IMR-90 (cell line): ENCODE results near the gene SPNS2. TPM values are rescaled to one million over a fixed set of nuclear protein-coding genes. Genes with fewer than 3 reads are reported as not detected.

ENCODE experiments used
- ATAC-seq: fragments of 200-7000 bp; cut with Tn5 transposase; 2 replicates; pipeline ENCODE4 v1.9.1; 2020; ENCODE audit warnings: low read depth, mild to moderate bottlenecking, moderate library complexity
- BruUV-seq: library from RNA; stranded (reverse); fragments of 400-500 nt; replicated peaks from 2 replicates; lab custom pipeline; 2021; lab: Mats Ljungman, UMichigan
- CTCF ChIA-PET: fragments of 300-600 bp; formaldehyde crosslinking; extraction: SDS; loops from one replicate; lab custom pipeline; 2021; ENCODE audit warnings: antibody characterized with exemption; lab: Yijun Ruan, JAX
- POLR2A ChIA-PET: fragments of 300-600 bp; sonication (Branson Sonifier 250); formaldehyde crosslinking; loops from one replicate; lab custom pipeline; 2022; ENCODE audit warnings: antibody characterized with exemption; ENCODE audit not compliant: unreplicated experiment; lab: Charles Lee
- DNase-seq: peaks from one replicate; pipeline ENCODE4 v3.0.0; 2013
- H2AFZ ChIP-seq: replicated peaks from 2 replicates; pipeline ENCODE3; 2013; ENCODE audit warnings: low read length, mild to moderate bottlenecking; ENCODE audit not compliant: poor library complexity
- H2AK5ac ChIP-seq: 2 replicates; pipeline ENCODE4 v1.6.1; 2013; ENCODE audit warnings: low read depth, low read length, inconsistent platforms
- H2AK9ac ChIP-seq: replicated peaks from 2 replicates; pipeline ENCODE3; 2013; ENCODE audit warnings: mild to moderate bottlenecking, low read depth, low read length, moderate library complexity; ENCODE audit not compliant: poor library complexity
- H2BK120ac ChIP-seq: 2 replicates; pipeline ENCODE4 v1.6.1; 2013; ENCODE audit warnings: low read depth, low read length, inconsistent platforms
- H2BK15ac ChIP-seq: 3 replicates; pipeline ENCODE4 v1.6.1; 2013; ENCODE audit warnings: low read depth, low read length, inconsistent platforms
- H2BK20ac ChIP-seq: 2 replicates; pipeline ENCODE4 v1.6.1; 2013; ENCODE audit warnings: low read depth, mild to moderate bottlenecking, inconsistent platforms, low read length, moderate library complexity
- H2BK5ac ChIP-seq: 2 replicates; pipeline ENCODE4 v1.6.1; 2013; ENCODE audit warnings: mild to moderate bottlenecking, low read depth, low read length, inconsistent platforms; ENCODE audit not compliant: poor library complexity, severe bottlenecking
- H3K14ac ChIP-seq: replicated peaks from 2 replicates; pipeline ENCODE4 v1.6.1; 2013; ENCODE audit warnings: low read depth, low read length, inconsistent platforms
- H3K18ac ChIP-seq: 2 replicates; pipeline ENCODE4 v1.6.1; 2013; ENCODE audit warnings: low read depth, low read length, control low read depth
- H3K23ac ChIP-seq: 2 replicates; pipeline ENCODE4 v1.6.1; 2013; ENCODE audit warnings: low read depth, low read length, inconsistent platforms
- H3K27ac ChIP-seq: 2 replicates; pipeline ENCODE4 v1.5.1; 2013; ENCODE audit warnings: mild to moderate bottlenecking, control low read depth, low read length; ENCODE audit not compliant: insufficient read depth
- H3K27me3 ChIP-seq: 2 replicates; pipeline ENCODE4 v1.6.1; 2013; ENCODE audit warnings: low read length; ENCODE audit not compliant: control insufficient read depth, insufficient read depth
- H3K36me3 ChIP-seq: 2 replicates; pipeline ENCODE4 v1.6.1; 2013; ENCODE audit warnings: low read length, mixed read lengths; ENCODE audit not compliant: control insufficient read depth, insufficient read depth
- H3K4ac ChIP-seq: 2 replicates; pipeline ENCODE4 v1.6.1; 2013; ENCODE audit warnings: low read depth, low read length, inconsistent platforms
- H3K4me1 ChIP-seq: 2 replicates; pipeline ENCODE4 v1.6.1; 2013; ENCODE audit warnings: low read length, mixed read lengths; ENCODE audit not compliant: control insufficient read depth, insufficient read depth
- H3K4me2 ChIP-seq: 2 replicates; pipeline ENCODE4 v1.6.1; 2013; ENCODE audit warnings: low read depth, mild to moderate bottlenecking, control low read depth, low read length, moderate library complexity
- H3K4me3 ChIP-seq: 2 replicates; pipeline ENCODE4 v1.5.1; 2013; ENCODE audit warnings: low read depth, mild to moderate bottlenecking, control low read depth, low read length, moderate library complexity; ENCODE audit not compliant: insufficient read depth
- H3K56ac ChIP-seq: 2 replicates; pipeline ENCODE4 v1.6.1; 2013; ENCODE audit warnings: low read length, inconsistent platforms; ENCODE audit not compliant: insufficient read depth; ENCODE audit errors: extremely low read depth
- H3K79me1 ChIP-seq, 2 experiments: 2 replicates each; pipeline ENCODE4 v1.6.1; 2013; ENCODE audit warnings: low read length in 2 of 2, inconsistent platforms in 1 of 2, low read depth in 1 of 2
- H3K9ac ChIP-seq: 2 replicates; pipeline ENCODE4 v1.6.1; 2013; ENCODE audit warnings: low read depth, low read length, control low read depth
- H3K9me1 ChIP-seq: 2 replicates; pipeline ENCODE4 v1.6.1; 2013; ENCODE audit warnings: low read length, inconsistent platforms; ENCODE audit not compliant: insufficient read depth
- H3K9me3 ChIP-seq: 2 replicates; pipeline ENCODE4 v1.6.1; 2013; ENCODE audit warnings: low read length; ENCODE audit not compliant: control insufficient read depth, insufficient read depth
- H4K20me1 ChIP-seq: 2 replicates; pipeline ENCODE4 v1.6.1; 2013; ENCODE audit warnings: low read length, inconsistent platforms; ENCODE audit not compliant: insufficient read depth
- H4K5ac ChIP-seq: 2 replicates; pipeline ENCODE4 v1.6.1; 2013; ENCODE audit warnings: mild to moderate bottlenecking, low read depth, low read length, control low read depth
- H4K8ac ChIP-seq, 2 experiments: 2 replicates each; pipeline ENCODE4 v1.6.1; 2013; ENCODE audit warnings: low read depth in 2 of 2, low read length in 2 of 2, control low read depth in 1 of 2, inconsistent platforms in 1 of 2
- H4K91ac ChIP-seq: 2 replicates; pipeline ENCODE4 v1.6.1; 2013; ENCODE audit warnings: low read depth, low read length, inconsistent platforms; ENCODE audit not compliant: insufficient read depth
- BHLHE40 ChIP-seq: fragments of 150-350 bp; IDR thresholded peaks from 2 replicates; pipeline ENCODE4 v1.6.1; 2016; ENCODE audit warnings: mild to moderate bottlenecking, low read depth, low read length
- FOS ChIP-seq: fragments of 150-350 bp; IDR thresholded peaks from 2 replicates; pipeline ENCODE4 v1.6.1; 2016; ENCODE audit warnings: low read depth, low read length
- RFX5 ChIP-seq: IDR thresholded peaks from 2 replicates; pipeline ENCODE4 v1.8.0; 2012; ENCODE audit warnings: low read depth, mild to moderate bottlenecking, low read length, moderate library complexity
- WGBS, 2 experiments: methylation state at CpG; one replicate each; pipeline versions ENCODE4 v1.1.5 to v1.1.7; 2013; ENCODE audit warnings: missing lambda C conversion rate in 2 of 2; ENCODE audit not compliant: insufficient read length in 1 of 2; ENCODE audit errors: extremely low coverage in 2 of 2; 5-methylcytosine and 5-hydroxymethylcytosine counted together
- dilution Hi-C: fragments of 300-500 bp; cut with HindIII; formaldehyde crosslinking; loops from one replicate; pipeline ENCODE4 v1.14.3; 2018; ENCODE audit warnings: low sequenced_read_pairs; ENCODE audit not compliant: unreplicated experiment
- in situ Hi-C: fragments of 300-500 bp; cut with MboI; formaldehyde crosslinking; loops from 3 replicates; pipeline ENCODE4 v1.14.3; 2019; ENCODE audit warnings: low sequenced_read_pairs, inconsistent platforms, mixed read lengths
- intact Hi-C: fragments of 100-400 bp; cut with micrococcal nuclease; formaldehyde crosslinking; loops from 2 replicates; pipeline ENCODE4 v1.10.0; 2022
- polyA plus RNA-seq, 3 experiments: library from polyadenylated mRNA; depleted of rRNA; stranded (reverse); fragments of >200 nt; gene quantifications; 2 replicates each; pipeline ENCODE4 v1.2.3, GENCODE V29; 2012; ENCODE audit warnings: low replicate concordance in 1 of 3
- total RNA-seq: library from RNA; depleted of rRNA; stranded (reverse); fragments of >200 nt; gene quantifications from 2 replicates; pipeline ENCODE4 v1.2.3, GENCODE V29; 2012
- TF ChIP-seq, protein P1 (sequence below): fragments of 150-350 bp; IDR thresholded peaks from 2 replicates; pipeline ENCODE4 v1.6.1; 2017; ENCODE audit warnings: mild to moderate bottlenecking, antibody characterized with exemption, low read length, low read depth

The SPNS2 gene
- total and polyA plus RNA-seq, 2 of the 4 experiments (the other 2 are of a cell fraction): under 0.01 TPM; not detected in 1

DNA sequence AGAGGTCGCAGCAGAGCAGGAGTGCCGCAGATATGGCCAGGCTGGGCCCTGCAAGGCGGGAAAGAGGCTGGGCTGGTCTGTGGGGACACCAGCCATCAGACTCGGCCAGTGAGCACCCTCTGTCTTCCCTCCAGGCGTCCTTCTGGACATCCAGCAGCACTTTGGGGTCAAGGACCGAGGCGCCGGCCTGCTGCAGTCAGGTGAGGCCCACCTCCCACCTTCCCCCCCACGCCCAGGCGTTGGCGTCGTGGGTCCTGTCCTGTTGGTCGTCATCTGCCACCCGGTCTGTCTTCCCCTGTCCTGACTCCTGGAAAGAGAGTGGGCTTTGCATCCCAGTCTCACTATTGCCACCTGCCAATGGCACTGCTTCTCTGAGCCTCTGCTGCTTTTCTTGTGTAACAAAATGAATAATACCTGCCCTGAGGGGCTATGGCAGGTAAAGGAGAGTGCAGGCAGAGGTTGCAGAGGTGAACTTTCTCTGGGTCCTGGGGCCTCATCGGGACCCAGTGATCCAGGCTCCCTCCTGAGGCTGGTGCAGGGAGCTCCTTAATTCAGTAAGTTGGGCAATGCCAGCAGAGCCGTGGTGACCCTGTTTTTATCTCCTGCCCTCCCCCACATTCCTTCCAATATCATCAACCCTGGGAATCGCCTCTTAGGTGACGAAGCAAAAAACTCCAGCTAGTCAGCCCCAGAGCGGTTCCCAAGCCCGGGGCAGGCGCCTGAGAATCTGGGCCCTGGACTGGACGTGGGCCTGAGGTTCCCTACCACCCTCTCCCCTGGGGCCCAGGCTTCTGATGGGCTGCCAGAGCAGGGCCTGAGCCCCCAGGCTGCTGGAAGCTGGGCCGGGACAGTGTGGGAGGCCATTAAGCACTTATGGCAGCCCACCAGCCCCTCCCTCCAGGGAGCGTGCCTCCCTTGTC lies 14.7 kb downstream of the SPNS2 start (continued):
- TF ChIP-seq, protein P1, sequence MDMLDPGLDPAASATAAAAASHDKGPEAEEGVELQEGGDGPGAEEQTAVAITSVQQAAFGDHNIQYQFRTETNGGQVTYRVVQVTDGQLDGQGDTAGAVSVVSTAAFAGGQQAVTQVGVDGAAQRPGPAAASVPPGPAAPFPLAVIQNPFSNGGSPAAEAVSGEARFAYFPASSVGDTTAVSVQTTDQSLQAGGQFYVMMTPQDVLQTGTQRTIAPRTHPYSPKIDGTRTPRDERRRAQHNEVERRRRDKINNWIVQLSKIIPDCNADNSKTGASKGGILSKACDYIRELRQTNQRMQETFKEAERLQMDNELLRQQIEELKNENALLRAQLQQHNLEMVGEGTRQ: no peak
- no peak for TF ChIP-seq RFX5

DNA sequence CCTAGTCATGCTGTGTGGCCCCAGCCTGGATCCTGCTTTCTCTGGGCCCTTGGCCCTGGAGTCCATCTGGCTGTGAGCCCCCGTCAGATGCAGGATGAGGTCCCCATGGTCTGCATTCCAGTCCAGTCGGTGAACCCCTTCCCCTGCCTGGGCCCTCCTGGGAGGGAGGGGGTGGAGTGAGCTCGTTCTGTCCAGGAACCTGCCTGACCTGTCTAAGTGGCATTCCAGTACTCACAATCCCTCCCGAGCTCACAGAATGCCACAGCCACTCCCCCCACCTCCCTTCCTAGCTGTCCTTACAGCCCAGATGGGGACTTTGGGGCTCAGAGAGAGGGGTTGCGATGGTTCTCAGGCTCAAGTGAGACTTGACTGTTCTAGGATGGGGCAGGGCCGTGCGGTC lies 15.5 kb downstream of the SPNS2 start:
- Histone ChIP-seq H3K27me3 (peaks cover 22% of the 10 kb centered on the region; the same call in 1 of the 2 replicates), H3K9me3 (peaks cover 2% of the 10 kb centered on the region; the same call in 1 of the 2 replicates), H3K9me1 (0 out of 2 replicates have a peak, but pooled peaks cover 3% of the 10 kb centered on the region), H3K36me3 (no peaks in the 10 kb centered on the region), H3K79me1 (no peaks in the 10 kb centered on the region), H3K4me1 (peaks cover 6% of the 10 kb centered on the region), H3K14ac (no peak overlapping the region), H2BK5ac (no peak overlapping the region), H3K4ac (no peak overlapping the region), H2AK5ac (no peak overlapping the region), H3K56ac (no peak overlapping the region), H3K23ac (no peak overlapping the region), H3K4me3 (no peak overlapping the region), H2AFZ (peak overlapping the region; percentile 41), H2BK15ac (no peak overlapping the region), H4K5ac (no peak overlapping the region), H3K27ac (no peak overlapping the region), H3K18ac (no peak overlapping the region), H4K91ac (no peak overlapping the region), H4K20me1 (no peaks in the 10 kb centered on the region), H3K4me2 (no peak overlapping the region), H2AK9ac (no peak overlapping the region), H2BK120ac (no peak overlapping the region), H4K8ac (no peak overlapping the region), H2BK20ac (no peak overlapping the region), H3K9ac (no peak overlapping the region)
- BruUV-seq: no TSS peak
- CTCF ChIA-PET: no interaction called here
- TF ChIP-seq FOS: no peak
- TF ChIP-seq, protein P1: no peak
- TF ChIP-seq BHLHE40: no peak
- 100% methylated on average over 2 of the region's 7 CpGs; no CpG with 5 or more reads in 1 of the 2 experiments for WGBS, 2 experiments
- intact Hi-C loops: no loop called here
- POLR2A ChIA-PET: no interaction called here
- no peak for DNase-seq
- dilution Hi-C loops: no loop called here
- in situ Hi-C loops: no loop called here
- no peak for ATAC-seq
